Mucosa of rectum (tissue), 2 donors: ENCODE measurements around the gene TM2D1.
"Not testable (repeated sequence)": the region's sequence is repeated elsewhere in the genome, so short reads cannot be mapped to it uniquely, and the experiment has no call there.

ENCODE experiments used
- H3K27ac ChIP-seq, 2 donors: one replicate each; pipeline ENCODE4 v1.7.0; 2013; ENCODE audit warnings: inconsistent platforms in 2 of 2, low read depth in 2 of 2, low read length in 2 of 2
- H3K27me3 ChIP-seq, 2 donors: one replicate each; pipeline ENCODE4 v1.7.0; 2013; ENCODE audit warnings: low read length in 2 of 2; ENCODE audit not compliant: control insufficient read depth in 2 of 2, insufficient read depth in 2 of 2
- H3K36me3 ChIP-seq, 2 donors: one replicate each; pipeline ENCODE4 v1.7.0; 2013; ENCODE audit warnings: low read length in 2 of 2; ENCODE audit not compliant: control insufficient read depth in 2 of 2, insufficient read depth in 2 of 2
- H3K4me1 ChIP-seq, 2 donors: one replicate each; pipeline ENCODE4 v1.7.0; 2013; ENCODE audit warnings: low read length in 2 of 2, mild to moderate bottlenecking in 1 of 2; ENCODE audit not compliant: control insufficient read depth in 2 of 2, insufficient read depth in 2 of 2
- H3K4me3 ChIP-seq, 2 donors: one replicate each; pipeline ENCODE4 v1.7.0; 2013; ENCODE audit warnings: low read length in 2 of 2
- H3K9ac ChIP-seq, 2 donors: one replicate each; pipeline ENCODE4 v1.7.0; 2013; ENCODE audit warnings: low read length in 2 of 2, low read depth in 1 of 2, mild to moderate bottlenecking in 1 of 2
- H3K9me3 ChIP-seq, 2 donors: one replicate each; pipeline ENCODE4 v1.7.0; 2013; ENCODE audit warnings: low read length in 2 of 2; ENCODE audit not compliant: control insufficient read depth in 2 of 2
- donor health status: healthy.
- donor health status: Normal muscosa, but diverticular disease.

Gene TM2D1

GRCh38 chr1:61718996-61719663, 5.8 kb downstream of the TM2D1 start:
- not testable (repeated sequence) for H3K4me3 ChIP-seq, H3K9ac ChIP-seq, H3K9me3 ChIP-seq, H3K27ac ChIP-seq, H3K27me3 ChIP-seq, H3K36me3 ChIP-seq, H3K4me1 ChIP-seq

- H3K4me1 ChIP-seq, result no peaks in the 10 kb centered on the region
- peaks cover 9 to 17% of the 10 kb centered on the region in 2 donors for H3K36me3 ChIP-seq
- H3K4me3 ChIP-seq, result no peak overlapping the region
- H3K9me3 ChIP-seq, result no peaks in the 10 kb centered on the region
- no peak overlapping the region for H3K9ac ChIP-seq
- no peak overlapping the region for H3K27ac ChIP-seq
- no peaks in the 10 kb centered on the region for H3K27me3 ChIP-seq
These were observed 13.0 kb downstream of the TM2D1 start for GRCh38 chr1:61711969-61712368.

- H3K9me3 ChIP-seq, H3K9ac ChIP-seq, H3K4me1 ChIP-seq, H3K4me3 ChIP-seq, H3K27me3 ChIP-seq, H3K27ac ChIP-seq: not testable (repeated sequence)
- peaks cover 9 to 20% of the 10 kb centered on the region in 2 donors for H3K36me3 ChIP-seq
These were observed 13.7 kb downstream of the TM2D1 start for GRCh38 chr1:61711257-61711656.

- H3K36me3 ChIP-seq, result peaks cover 17 to 29% of the 10 kb centered on the region in 2 donors
- no peaks in the 10 kb centered on the region for H3K4me1 ChIP-seq
- no peak overlapping the region for H3K27ac ChIP-seq
- no peaks in the 10 kb centered on the region for H3K27me3 ChIP-seq
- no peak overlapping the region for H3K9ac ChIP-seq
- H3K4me3 ChIP-seq, result no peak overlapping the region
- no peaks in the 10 kb centered on the region for H3K9me3 ChIP-seq
These were observed 15.0 kb downstream of the TM2D1 start for GRCh38 chr1:61709908-61710289.

GRCh38 chr1:61708953-61709907, 15.7 kb downstream of the TM2D1 start:
- no peaks in the 10 kb centered on the region for H3K27me3 ChIP-seq
- no peaks in the 10 kb centered on the region for H3K9me3 ChIP-seq
- H3K27ac ChIP-seq, result no peak overlapping the region
- H3K36me3 ChIP-seq, result peaks cover 17 to 29% of the 10 kb centered on the region in 2 donors
- no peaks in the 10 kb centered on the region for H3K4me1 ChIP-seq
- no peak overlapping the region for H3K9ac ChIP-seq
- no peak overlapping the region for H3K4me3 ChIP-seq

- Histone ChIP-seq H3K27ac (no peak overlapping the region), H3K27me3 (no peaks in the 10 kb centered on the region), H3K9ac (no peak overlapping the region)
These were observed 24.8 kb downstream of the TM2D1 start for GRCh38 chr1:61699911-61700851.

GRCh38 chr1:61692155-61692800, 32.7 kb downstream of the TM2D1 start:
- Histone ChIP-seq H3K9ac (peak overlapping the region in 1 of 2 donors; percentile 10), H3K27ac (peak overlapping the region in 1 of 2 donors; percentile 55), H3K4me3 (peak overlapping the region in 1 of 2 donors; percentile 58), H3K4me1 (peaks cover 0 to 7% of the 10 kb centered on the region in 2 donors), H3K9me3 (no peaks in the 10 kb centered on the region), H3K36me3 (peaks cover 0 to 4% of the 10 kb centered on the region in 2 donors), H3K27me3 (no peaks in the 10 kb centered on the region)

More at GRCh38 chr1:61699911-61700851, 24.8 kb downstream of the TM2D1 start:
- Histone ChIP-seq H3K4me3 (no peak overlapping the region), H3K4me1 (peaks cover 3 to 14% of the 10 kb centered on the region in 2 donors), H3K36me3 (peaks cover 8 to 20% of the 10 kb centered on the region in 2 donors), H3K9me3 (no peaks in the 10 kb centered on the region)

GRCh38 chr1:61687901-61688300, 37.0 kb downstream of the TM2D1 start:
- Histone ChIP-seq H3K9ac (no peak overlapping the region), H3K4me3 (no peak overlapping the region), H3K27me3 (no peaks in the 10 kb centered on the region), H3K9me3 (no peaks in the 10 kb centered on the region), H3K36me3 (peaks cover 0 to 2% of the 10 kb centered on the region in 2 donors), H3K27ac (no peak overlapping the region), H3K4me1 (peaks cover 0 to 6% of the 10 kb centered on the region in 2 donors)

GRCh38 chr1:61682891-61683290, 42.0 kb downstream of the TM2D1 start:
- Histone ChIP-seq H3K4me3 (no peak overlapping the region), H3K4me1 (no peaks in the 10 kb centered on the region), H3K27me3 (no peaks in the 10 kb centered on the region), H3K9ac (no peak overlapping the region), H3K9me3 (no peaks in the 10 kb centered on the region), H3K36me3 (peaks cover 8 to 9% of the 10 kb centered on the region in 2 donors), H3K27ac (no peak overlapping the region)
